NB4 (cell line): Measurements from ENCODE around the gene ADAMTS13.

ENCODE experiments used
- CTCF ChIP-seq: IDR thresholded peaks from one replicate; pipeline ENCODE4 v1.5.1; 2012; ENCODE audit warnings: low read depth, low read length
- MAX ChIP-seq: IDR thresholded peaks from 2 replicates; pipeline ENCODE4 v1.6.1; 2011; ENCODE audit warnings: low read depth, low read length
- MYC ChIP-seq: IDR thresholded peaks from 2 replicates; pipeline ENCODE4 v1.6.1; 2011; ENCODE audit warnings: low read depth, low read length
- POLR2A ChIP-seq: IDR thresholded peaks from 2 replicates; pipeline ENCODE4 v1.6.1; 2011; ENCODE audit warnings: mild to moderate bottlenecking; ENCODE audit not compliant: insufficient read length; ENCODE audit errors: extremely low read depth

GRCh38 chr9:133472277-133472645, 50.1 kb downstream of the ADAMTS13 start:
- TF ChIP-seq POLR2A (no peak), CTCF (no peak), MAX (no peak), MYC (no peak)
